Measurements from ENCODE around the gene NEK7. TPM values are rescaled to one million over a fixed set of nuclear protein-coding genes. Genes with fewer than 3 reads are reported as not detected.

The NEK7 gene
- total and polyA plus RNA-seq, 2 experiments from 2014 or later: 700 to 1,186 TPM

GRCh38 chr1:198346178-198346577 lies 189.4 kb downstream of the NEK7 start:
- Histone ChIP-seq H3K79me2 (ENCODE audit: insufficient read depth) (no peaks in the 10 kb centered on the region), H3K9ac (no peak overlapping the region), H3F3A (ENCODE audit: insufficient read depth) (no peaks in the 10 kb centered on the region), H3K4me3 (no peak overlapping the region), H4K20me1 (ENCODE audit: insufficient read depth) (no peaks in the 10 kb centered on the region), H3K4me2 (ENCODE audit: unreplicated experiment) (no peak overlapping the region), H3K36me3 (ENCODE audit: low read depth) (no peaks in the 10 kb centered on the region), H2AFZ (no peak overlapping the region), H3K27me3 (replicated peaks; ENCODE audit: insufficient read depth) (no peaks in the 10 kb centered on the region), H3K27ac (no peak overlapping the region), H3K9me3 (ENCODE audit: low read depth) (no peaks in the 10 kb centered on the region), H3K9me2 (ENCODE audit: insufficient read depth) (no peaks in the 10 kb centered on the region), H3K4me1 (ENCODE audit: insufficient read depth) (no peaks in the 10 kb centered on the region)
- in situ Hi-C loops (cut with MboI): no loop called here
- DNase-seq: no peak
- no peak for TF ChIP-seq EZH2phosphoT487 (IDR thresholded peaks at IDR 0.05; ENCODE audit: insufficient read depth, low read depth)
- 82 to 87% methylated on average over 3 of the region's 3 CpGs for WGBS, 2 experiments (ENCODE audit: low coverage in 1 of 2, low lambda C conversion rate in 2 of 2, missing lambda C conversion rate in 2 of 2)

GRCh38 chr1:198350456-198350855 lies 193.7 kb downstream of the NEK7 start:
- in situ Hi-C loops (cut with MboI): no loop called here
- TF ChIP-seq EZH2phosphoT487 (IDR thresholded peaks at IDR 0.05; ENCODE audit: insufficient read depth, low read depth) (no peak), EZH2 (IDR thresholded peaks at IDR 0.05; ENCODE audit: insufficient read depth, poor library complexity, severe bottlenecking) (no peak)
- Histone ChIP-seq H3K4me3 (no peak overlapping the region), H3K9me3 (ENCODE audit: low read depth) (no peaks in the 10 kb centered on the region), H4K20me1 (ENCODE audit: insufficient read depth) (no peaks in the 10 kb centered on the region), H3K4me1 (ENCODE audit: insufficient read depth) (no peaks in the 10 kb centered on the region), H3K9ac (no peak overlapping the region), H2AFZ (no peak overlapping the region), H3K9me2 (ENCODE audit: insufficient read depth) (peaks cover 3% of the 10 kb centered on the region; the same call in 1 of the 2 replicates), H3K36me3 (ENCODE audit: low read depth) (no peaks in the 10 kb centered on the region), H3K79me2 (ENCODE audit: insufficient read depth) (no peaks in the 10 kb centered on the region), H3F3A (ENCODE audit: insufficient read depth) (no peaks in the 10 kb centered on the region), H3K27ac (no peak overlapping the region), H3K27me3 (replicated peaks; ENCODE audit: insufficient read depth) (no peaks in the 10 kb centered on the region), H3K4me2 (ENCODE audit: unreplicated experiment) (no peak overlapping the region)
- no peak for DNase-seq

GRCh38 chr1:198352975-198353695 lies 196.3 kb downstream of the NEK7 start:
- Histone ChIP-seq H3K9me3 (ENCODE audit: low read depth) (no peaks in the 10 kb centered on the region), H3K4me1 (ENCODE audit: insufficient read depth) (no peaks in the 10 kb centered on the region), H3K9ac (no peak overlapping the region), H3K27ac (no peak overlapping the region), H3F3A (ENCODE audit: insufficient read depth) (no peaks in the 10 kb centered on the region), H3K4me3 (no peak overlapping the region), H2AFZ (no peak overlapping the region), H3K27me3 (replicated peaks; ENCODE audit: insufficient read depth) (no peaks in the 10 kb centered on the region), H3K36me3 (ENCODE audit: low read depth) (no peaks in the 10 kb centered on the region), H4K20me1 (ENCODE audit: insufficient read depth) (no peaks in the 10 kb centered on the region), H3K9me2 (ENCODE audit: insufficient read depth) (peaks cover 3% of the 10 kb centered on the region; the same call in 1 of the 2 replicates), H3K79me2 (ENCODE audit: insufficient read depth) (no peaks in the 10 kb centered on the region), H3K4me2 (ENCODE audit: unreplicated experiment) (no peak overlapping the region)
- in situ Hi-C loops (cut with MboI): no loop called here
- no peak for DNase-seq
- WGBS, 2 experiments (ENCODE audit: low coverage in 1 of 2, low lambda C conversion rate in 2 of 2, missing lambda C conversion rate in 2 of 2): 69 to 73% methylated on average over 5 of the region's 5 CpGs
- TF ChIP-seq EZH2phosphoT487 (IDR thresholded peaks at IDR 0.05; ENCODE audit: insufficient read depth, low read depth) (no peak), EZH2 (IDR thresholded peaks at IDR 0.05; ENCODE audit: insufficient read depth, poor library complexity, severe bottlenecking) (no peak)

- no peaks in the 10 kb centered on the region for H3K36me3 ChIP-seq (ENCODE audit: low read depth)
- no peaks in the 10 kb centered on the region for H4K20me1 ChIP-seq (ENCODE audit: insufficient read depth)
- no peaks in the 10 kb centered on the region for H3F3A ChIP-seq (ENCODE audit: insufficient read depth)
- no peaks in the 10 kb centered on the region for H3K79me2 ChIP-seq (ENCODE audit: insufficient read depth)
- H3K27ac ChIP-seq: no peak overlapping the region
- H2AFZ ChIP-seq: 0 out of 2 replicates have a peak overlapping the region, but pooled peaks have one; percentile 48
- TF ChIP-seq EZH2 (IDR thresholded peaks at IDR 0.05; ENCODE audit: insufficient read depth, poor library complexity, severe bottlenecking) (no peak), EZH2phosphoT487 (IDR thresholded peaks at IDR 0.05; ENCODE audit: insufficient read depth, low read depth) (no peak)
- no peaks in the 10 kb centered on the region for H3K9me3 ChIP-seq (ENCODE audit: low read depth)
- H3K9me2 ChIP-seq (ENCODE audit: insufficient read depth): peaks cover 3% of the 10 kb centered on the region; the same call in 1 of the 2 replicates
- no peak overlapping the region for H3K9ac ChIP-seq
- in situ Hi-C loops (cut with MboI): no loop called here
- WGBS, 2 experiments (ENCODE audit: low coverage in 1 of 2, low lambda C conversion rate in 2 of 2, missing lambda C conversion rate in 2 of 2): 86 to 90% methylated on average over 2 of the region's 2 CpGs
- DNase-seq: no peak
- H3K4me3 ChIP-seq: no peak overlapping the region
- no peaks in the 10 kb centered on the region for H3K27me3 ChIP-seq (replicated peaks; ENCODE audit: insufficient read depth)
- H3K4me2 ChIP-seq (ENCODE audit: unreplicated experiment): no peak overlapping the region
- no peaks in the 10 kb centered on the region for H3K4me1 ChIP-seq (ENCODE audit: insufficient read depth)
Measured at GRCh38 chr1:198357937-198358336, 201.1 kb downstream of the NEK7 start.

Measured in GM23248 (cell line).